ENCODE measurements around the gene TMED9.

The TMED9 gene

DNA sequence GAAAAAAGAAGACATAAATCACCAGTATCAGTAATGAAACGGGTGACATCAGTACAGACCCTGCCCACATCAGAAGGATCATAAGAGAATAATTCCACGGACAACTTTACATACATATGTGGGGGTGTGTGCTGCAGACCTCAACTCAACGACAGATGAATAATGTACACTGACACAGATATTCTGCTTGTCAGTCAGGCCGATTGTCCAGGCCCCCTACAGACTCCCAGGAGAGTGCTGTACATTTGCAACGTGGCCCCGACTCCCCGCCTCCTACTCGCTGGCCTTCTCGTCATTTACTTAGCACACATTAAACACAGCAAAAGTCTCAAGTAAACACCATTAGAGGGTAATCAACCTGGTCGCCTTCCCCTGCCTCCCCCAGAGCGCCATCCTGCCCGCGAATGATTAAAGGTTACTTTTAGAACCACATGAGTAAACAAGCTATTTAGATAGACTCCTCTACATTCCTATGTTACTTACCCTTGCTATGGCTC lies 3.5 kb upstream of the TMED9 start:
- DNase-seq = no peak

DNA sequence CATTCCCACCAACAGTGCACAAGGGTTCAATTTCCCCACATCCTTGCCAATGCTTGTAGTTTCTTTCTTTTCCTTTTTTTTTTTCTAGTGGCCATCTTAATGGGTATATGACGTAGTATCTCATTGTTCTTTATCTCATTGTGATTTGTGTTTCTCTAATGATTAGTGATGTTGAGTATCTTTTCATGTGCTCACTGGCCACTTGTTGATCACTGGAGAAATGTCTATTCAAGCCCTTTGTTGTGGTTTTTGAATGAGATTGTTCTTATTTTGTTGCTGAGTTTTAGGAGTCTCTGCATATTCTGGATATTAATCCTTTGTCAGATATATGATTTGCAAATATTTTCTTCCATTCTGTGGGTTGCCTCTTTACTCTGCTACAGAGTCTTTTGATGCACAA lies 1.6 kb upstream of the TMED9 start:
- DNase-seq = no peak

DNA sequence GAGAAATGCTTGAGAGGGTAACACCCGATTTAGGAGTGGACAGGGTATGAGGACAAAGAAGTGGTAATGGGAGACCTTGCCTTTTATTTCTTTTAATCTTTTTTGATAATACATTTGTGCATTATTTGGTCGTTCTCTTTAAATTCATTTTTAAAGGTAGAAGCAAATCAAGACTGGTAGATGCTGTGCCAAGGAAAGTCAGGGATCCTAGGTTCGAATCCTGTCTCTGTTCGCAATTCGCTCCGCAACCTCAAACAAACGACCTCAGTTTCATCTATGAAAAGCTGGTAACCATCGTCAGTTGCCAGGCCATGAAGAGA lies 353 bp upstream of the TMED9 start:
- no peak for DNase-seq

DNA sequence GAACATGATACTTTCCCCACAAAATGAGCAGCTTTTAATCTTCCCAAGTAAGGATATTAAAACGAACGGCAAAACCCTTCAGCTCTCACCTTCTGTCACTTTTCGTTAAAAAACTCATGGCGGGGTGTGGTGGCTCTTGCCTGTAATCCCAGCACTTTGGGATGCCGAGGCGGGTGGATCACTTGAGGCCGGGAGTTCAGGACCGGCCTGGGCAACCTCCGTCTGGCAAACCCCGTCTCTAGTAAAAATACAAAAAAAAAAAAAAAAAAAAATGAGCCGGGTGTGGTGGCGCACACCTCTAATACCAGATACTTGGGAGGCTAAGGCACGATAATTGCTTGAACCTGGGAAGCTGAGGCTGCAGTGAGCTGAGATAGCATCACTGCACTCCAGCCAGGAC lies 902 bp downstream of the TMED9 start:
- no peak for DNase-seq

DNA sequence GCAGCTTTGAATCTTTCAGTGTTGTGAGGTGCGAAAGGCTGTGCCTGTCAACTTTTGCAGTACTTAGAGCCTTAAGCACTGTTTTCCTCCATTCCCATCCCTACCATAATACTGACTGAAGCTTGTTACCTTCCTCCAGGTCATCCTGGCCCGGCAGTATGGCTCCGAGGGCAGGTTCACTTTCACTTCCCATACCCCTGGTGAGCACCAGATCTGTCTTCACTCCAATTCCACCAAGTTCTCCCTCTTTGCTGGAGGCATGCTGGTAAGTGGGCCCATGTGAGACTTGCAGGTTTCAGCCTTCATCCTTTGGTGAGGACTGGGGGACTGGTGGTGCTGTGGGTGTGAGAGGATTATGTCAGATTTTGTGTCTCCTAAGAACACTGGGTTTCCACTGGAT lies 1.5 kb downstream of the TMED9 start:
- no peak for DNase-seq

DNA sequence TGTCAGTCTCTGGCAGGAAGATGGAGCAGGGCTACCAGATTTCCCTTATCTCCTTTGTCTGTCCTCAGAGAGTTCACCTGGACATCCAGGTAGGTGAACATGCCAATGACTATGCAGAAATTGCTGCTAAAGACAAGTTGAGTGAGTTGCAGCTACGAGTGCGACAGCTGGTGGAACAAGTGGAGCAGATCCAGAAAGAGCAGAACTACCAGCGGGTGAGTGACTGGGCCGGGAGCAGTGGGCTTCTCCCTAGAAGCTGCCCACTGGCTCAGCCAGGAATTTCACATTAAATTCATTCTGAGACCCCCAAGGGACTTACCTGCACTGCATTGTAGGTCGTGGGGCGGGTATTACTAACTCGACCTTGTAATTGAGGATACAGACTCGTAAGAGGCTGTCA lies 2.1 kb downstream of the TMED9 start:
- DNase-seq = no peak

DNA sequence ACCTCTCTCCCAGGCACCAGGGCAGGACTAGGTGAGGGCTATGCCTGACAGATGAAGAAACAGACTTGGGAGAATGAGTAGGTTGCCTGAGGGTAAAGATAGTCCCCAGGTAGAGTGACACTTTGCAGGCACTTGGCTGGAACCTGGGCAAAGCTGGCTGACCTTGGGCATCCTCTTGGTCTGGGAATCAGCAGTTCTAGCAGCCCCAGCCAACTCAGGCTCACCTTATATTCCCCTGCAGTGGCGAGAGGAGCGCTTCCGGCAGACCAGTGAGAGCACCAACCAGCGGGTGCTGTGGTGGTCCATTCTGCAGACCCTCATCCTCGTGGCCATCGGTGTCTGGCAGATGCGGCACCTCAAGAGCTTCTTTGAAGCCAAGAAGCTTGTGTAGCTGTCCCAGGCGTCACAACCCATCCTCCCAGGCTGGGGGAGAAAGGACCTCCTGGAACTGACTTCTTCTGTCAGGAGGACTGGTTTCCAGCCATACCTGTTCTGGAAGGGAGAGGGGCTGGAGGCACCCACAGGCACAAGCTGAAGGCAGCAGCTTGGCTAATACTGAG lies 3.1 kb downstream of the TMED9 start:
- no peak for DNase-seq

DNA sequence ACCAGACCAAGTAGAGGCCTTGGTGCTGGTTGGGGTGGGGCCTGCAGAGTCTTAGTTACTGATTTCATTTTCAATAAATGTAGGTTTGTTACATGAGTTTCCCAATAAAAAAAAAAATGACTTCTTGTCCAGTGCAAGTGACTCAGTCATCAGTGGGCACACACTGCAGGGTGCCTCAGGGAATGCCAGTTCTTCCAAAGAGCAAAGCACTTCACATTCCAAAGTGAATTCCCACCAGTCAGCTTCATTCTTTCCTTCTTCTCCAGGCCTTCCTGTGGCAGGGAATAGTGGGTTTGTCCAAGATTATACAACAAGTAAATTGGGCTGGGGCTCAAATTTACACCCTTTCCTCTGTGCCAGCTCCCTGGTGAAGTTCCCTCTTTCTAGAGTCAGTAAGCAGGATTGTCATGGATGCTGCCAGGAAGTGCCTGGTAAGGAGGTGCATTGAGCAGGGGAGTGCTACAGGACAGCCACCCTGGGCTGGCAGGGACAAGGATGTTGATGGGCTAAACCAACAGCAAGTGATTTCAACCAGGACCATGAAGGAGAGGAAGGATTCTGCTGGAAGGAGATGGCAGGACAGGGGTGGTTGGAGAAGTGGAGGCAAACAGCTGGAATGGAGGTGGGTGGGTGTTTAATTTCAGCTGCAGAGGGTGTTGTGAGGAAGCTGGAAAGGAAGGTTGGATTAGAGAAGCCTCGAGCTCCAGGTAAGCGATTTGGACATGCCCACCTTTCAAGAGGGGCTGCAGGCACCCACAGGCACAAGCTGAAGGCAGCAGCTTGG lies 4.2 kb downstream of the TMED9 start:
- DNase-seq = no peak

DNA sequence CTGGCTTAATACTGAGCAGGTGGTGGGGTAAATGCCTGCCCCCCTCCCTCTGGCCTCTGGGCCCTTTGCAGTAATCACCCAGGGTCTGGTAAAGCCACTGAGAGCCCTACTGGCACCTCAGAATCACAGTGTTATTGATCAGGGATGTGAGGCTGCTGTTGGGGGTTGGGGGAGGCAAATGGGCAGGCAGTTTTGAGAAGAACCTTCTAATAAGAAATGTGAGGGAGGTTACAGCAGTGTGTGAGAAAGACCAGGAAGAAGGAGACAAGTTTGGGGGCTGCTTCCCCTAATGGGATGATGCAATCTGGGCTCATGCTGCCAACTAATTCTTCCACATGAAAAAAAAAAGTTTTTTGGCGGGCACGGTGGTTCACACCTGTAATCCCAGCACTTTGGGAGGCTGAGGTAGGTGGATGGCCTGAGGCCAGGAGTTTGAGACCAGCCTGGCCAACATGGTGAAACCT lies 4.8 kb downstream of the TMED9 start:
- DNase-seq = no peak

DNA sequence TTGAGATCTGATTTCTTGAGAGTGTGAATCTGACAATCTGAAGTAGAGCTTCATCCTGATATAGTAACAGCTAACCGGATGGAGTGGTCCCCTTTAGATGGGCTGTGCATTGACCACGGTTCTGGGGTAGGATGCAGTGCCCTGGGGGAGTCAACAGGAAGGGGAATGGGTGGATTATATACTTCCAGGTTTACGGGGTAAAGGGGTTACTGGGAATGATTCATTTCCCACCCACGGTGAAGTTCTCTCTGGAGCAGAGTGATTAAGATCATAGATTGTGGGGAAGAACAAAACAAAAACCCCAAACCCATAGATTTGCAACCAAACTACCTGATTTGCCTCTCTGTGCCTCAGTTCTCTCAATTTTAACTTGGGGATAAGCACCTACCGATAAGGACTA lies 6.5 kb downstream of the TMED9 start:
- peak; percentile 27 to 54 (median 38) for DNase-seq

DNA sequence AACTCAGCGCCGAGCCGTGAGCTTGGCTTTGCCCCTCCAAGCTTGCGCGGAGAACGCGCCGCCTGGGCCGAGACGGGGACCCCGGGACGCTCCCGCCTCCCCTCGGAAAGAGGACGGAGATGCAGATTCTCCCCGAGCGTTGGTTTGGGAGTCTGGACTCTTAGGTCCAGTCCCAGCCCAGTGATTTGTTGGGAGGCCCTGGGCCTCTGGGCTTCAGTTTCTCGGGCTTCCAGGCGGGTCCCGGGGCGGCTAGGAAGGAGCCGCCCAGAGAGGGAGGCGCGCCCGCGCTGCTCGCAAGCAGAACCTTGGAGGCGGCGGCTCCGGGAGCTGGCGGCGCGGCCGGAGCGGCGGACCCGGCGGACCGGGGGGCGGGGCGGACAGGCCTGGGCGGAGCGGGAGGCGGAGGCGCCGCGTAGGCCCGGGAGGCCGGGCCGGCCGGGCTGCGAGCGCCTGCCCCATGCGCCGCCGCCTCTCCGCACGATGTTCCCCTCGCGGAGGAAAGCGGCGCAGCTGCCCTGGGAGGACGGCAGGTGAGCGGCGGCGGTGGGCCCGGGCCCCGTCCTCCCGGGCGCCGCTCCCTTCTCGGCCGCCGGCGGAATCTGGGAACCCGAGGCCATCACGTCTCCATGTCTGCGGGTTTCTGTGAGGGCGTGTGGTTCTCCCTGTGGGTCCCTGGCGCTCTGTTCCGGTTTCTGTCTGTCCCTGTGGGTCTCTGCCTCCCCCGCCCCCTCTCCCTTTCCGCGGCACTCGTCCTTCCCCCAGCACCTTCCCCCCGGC lies 7.9 kb downstream of the TMED9 start, which contains the start of gene B4GALT7:
B4GALT7 (plus strand) TSS at position 402 of the 777 bp plus-strand sequence; CDS start at position 481, 79 bp downstream.
- DNase-seq = peak; percentile 85 to 97 (median 94)

DNA sequence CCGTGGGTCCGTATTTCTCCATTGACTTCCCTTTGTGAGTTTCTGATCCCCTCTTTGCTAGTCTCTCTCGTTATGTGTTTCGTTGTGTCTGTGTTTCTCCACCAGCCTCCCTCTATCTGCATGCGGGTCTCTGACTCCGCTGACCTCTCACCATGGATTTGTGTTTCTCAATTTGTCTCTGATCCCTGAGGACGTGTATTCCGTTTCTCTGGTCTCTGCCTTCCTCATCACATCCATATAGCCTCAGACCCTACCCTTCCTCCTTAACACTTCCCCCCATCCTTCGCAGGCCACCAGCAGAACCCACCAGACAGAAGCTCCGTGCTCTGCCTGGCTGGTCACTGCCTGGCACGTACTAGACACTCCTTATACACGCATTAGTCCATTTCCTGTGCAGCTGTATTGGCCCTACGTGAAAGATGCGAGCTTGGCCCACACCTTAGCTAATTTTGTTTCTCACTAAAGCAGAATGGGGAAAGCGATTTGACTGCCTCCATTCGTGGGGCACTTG lies 8.6 kb downstream of the TMED9 start:
- DNase-seq = peak in 2 of 3 donors; percentile 8 to 10

DNA sequence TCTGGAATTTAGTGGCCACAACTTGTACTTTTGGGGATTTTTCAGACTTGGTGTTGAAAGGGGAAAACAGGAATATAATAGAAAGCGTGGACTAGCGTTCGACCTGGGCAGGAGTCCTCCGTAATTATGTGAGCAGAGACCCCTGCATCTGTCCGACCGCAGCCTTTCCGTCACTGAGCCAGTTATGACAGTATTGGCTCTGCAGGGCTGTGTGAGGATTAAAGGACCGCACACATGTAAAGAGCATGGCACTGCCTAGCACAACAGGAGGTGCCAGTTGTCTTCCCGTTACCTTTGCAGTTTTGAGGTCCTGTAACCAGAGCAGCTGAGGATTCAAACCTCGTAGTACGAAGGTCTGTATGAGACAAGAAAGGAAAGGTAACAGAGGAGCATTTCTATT lies 9.1 kb downstream of the TMED9 start:
- no peak for DNase-seq

DNA sequence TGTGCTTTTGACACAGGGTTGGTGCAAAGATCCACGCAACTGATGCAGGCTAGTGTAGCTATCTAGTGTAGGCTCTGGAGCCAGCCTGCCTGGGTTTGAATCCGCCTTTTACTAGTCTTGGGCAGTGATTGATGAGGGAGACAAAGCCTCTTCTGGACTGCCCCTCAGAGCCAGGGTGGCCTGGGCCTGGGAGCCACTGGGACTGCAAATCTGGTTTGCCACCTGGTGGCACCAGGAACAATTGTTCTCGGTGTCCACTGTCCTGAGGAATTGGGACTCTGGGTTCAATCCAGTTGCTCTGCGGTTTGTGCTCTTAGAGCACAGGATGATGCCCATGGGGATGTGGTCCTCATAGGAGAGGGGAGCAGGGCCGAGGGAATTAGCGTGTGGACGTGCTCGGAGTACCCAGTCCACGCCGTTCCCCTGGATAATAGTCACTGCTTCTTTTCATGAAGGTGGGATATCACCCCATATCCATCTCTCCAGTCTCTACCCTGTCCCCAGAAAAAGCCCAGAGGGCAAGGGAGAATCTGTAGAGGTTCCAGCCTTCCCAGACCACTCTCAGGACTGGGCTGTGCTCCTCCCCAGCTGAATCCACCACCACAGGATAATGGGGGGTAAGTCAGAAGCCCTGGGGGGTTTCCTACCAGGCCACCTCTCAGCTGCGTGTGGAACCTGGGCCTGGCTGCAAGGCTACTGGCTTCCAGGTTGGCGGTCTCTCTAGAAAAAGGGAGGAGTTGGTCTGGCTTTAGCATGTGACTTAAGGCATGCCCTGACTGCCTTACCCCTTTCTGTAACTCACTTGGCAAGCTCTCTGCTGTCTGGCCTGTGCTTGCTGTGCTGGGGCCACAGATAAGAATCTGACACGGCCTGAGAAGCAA lies 9.8 kb downstream of the TMED9 start:
- DNase-seq = peak in 2 of 3 donors; percentile 5 to 16

DNA sequence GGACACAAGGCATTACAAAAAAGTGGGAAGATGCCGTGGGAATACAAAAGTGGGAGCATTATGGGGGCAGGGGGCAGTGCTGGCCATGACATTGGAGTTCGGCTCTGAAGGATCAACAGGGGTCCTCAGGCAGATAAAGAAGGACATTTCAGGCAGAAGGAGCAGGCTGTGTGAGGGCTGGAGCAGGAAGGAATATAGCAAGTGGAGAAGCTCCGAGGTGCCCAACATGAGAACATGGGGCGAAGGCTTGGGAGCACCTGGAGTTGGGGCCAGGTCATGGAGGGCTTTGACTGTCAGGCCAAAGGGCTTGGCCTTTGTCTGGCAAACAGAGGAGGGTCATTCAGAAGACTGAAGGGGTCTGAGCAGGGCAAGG lies 10.4 kb downstream of the TMED9 start:
- no peak for DNase-seq

DNA sequence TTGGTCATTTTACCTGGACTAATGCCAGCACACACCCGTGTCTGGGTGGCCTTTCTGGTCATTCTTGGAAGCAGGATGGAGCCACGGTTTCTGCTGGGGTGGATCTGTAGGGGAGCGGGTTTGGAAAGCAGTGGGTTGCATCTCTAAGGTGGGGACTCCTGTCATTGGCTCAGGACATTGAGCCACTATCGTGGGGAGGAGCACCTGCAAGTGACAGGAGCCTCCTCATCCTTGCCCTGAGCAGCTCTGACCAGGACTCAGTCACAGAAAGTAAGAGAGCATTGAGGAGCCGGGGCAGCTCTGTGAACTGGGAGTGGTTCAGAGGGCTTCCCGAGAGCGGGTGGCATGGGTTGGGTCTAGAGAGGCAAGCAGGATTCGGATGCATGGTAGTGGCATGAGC lies 11.6 kb downstream of the TMED9 start:
- no peak for DNase-seq

DNA sequence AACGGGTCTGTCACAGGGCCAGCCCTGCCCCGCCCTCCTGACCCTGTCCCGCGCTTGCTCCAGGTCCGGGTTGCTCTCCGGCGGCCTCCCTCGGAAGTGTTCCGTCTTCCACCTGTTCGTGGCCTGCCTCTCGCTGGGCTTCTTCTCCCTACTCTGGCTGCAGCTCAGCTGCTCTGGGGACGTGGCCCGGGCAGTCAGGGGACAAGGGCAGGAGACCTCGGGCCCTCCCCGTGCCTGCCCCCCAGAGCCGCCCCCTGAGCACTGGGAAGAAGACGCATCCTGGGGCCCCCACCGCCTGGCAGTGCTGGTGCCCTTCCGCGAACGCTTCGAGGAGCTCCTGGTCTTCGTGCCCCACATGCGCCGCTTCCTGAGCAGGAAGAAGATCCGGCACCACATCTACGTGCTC lies 12.1 kb downstream of the TMED9 start:
- no peak for DNase-seq

DNA sequence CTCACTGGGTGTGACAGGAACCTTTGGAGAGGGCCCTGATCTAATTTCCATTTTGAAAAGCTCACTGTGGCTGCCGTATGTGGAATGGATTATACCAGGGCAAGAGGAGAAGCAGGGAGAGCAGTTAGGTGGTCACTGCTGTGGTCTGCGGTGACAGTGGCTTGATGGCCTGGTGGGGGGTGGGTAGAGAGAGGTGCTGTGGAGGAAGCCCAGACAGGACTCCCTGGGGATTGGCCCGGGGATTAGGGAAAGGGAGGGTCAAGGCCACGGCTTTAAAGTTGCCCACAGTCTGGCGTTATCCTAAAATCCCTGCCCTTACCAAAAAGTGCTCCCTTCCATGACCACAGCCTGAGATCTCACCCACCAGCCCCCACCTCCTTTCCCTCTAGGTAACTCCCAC lies 12.7 kb downstream of the TMED9 start:
- DNase-seq = no peak

DNA sequence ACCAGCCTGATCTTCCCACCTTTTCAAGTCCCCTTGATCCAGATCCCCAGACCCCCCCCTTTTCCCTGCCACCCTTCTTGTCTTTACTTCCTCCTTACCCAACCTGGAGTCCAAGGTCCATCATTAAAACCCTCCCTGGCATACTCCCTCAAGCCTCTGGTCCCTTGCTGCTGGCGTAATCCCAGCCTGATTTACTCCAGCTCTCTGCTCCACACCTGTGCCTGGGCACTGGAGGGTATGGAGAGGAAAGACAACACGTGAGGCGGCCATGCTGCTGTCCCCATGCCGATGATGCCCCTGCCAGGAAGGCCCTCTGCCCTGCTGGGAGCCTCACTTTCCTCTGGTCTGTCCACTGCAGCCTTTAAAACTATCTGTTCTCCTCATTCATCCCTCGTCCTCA lies 13.1 kb downstream of the TMED9 start:
- no peak for DNase-seq

DNA sequence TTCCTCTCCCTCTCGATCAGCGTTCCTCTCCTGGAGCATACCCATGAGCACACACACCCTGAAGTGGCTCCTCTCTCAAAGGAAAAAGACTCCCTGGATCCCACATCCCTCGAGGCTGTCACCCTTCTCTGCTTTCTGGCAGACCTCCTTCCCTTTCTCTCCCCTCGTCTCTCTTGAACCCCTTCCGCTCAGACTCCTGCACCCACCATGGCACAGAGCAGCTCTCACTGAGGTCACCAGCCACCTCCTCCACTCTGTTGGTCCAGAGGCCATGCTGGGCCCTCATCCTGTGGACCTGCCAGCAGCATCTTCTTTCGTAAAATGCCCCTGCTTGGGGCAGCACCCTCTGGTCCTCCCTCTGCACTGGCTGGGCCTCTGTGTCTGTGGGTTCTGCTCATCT lies 13.7 kb downstream of the TMED9 start:
- no peak for DNase-seq

DNA sequence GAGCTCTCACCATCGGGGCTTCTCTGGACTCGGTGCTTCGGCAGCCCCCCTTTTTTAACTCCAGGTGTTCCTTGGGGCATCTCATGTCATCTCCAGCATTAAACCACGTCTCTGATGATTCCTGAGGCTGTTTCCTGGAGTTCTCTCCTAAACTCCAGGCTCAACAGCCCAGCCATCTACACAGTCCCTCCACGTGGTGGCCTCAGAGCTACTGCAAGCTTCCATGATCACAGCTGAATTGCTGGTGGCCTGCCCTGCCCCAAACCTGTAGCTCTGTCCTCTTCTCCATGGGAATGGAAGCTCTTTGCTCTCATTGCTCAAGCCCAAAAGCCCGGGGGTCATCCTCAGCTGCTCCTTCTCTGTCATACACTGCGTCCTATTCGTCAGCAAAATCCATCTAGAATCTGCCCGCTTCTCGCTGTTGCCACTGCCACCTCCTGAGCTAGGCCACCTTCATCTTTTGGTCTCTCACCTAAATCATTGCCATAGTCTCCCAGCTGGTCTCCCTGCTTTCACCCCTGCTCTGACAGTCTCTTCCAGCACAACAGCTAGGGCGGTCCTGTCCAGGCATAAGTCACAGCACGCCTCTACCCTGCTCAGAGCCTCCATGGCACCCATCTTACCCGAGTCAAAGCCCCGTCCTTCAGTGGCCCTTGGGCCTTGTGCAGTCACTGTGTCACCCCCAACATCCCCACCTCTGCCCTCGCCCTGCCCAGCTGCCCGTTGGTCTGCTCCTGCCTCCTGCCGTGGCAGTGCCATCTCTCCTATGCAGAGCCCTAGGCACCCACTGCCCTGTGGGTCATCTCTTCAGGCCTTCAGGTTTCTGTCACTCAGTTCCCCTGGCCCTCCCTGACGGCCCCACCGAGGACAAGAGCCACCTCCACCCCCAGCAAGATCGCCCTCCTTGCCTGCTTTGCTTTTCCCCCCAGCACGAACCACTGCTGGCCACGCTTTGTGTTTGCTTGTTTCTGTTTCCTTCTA lies 14.4 kb downstream of the TMED9 start:
- DNase-seq = no peak

DNA sequence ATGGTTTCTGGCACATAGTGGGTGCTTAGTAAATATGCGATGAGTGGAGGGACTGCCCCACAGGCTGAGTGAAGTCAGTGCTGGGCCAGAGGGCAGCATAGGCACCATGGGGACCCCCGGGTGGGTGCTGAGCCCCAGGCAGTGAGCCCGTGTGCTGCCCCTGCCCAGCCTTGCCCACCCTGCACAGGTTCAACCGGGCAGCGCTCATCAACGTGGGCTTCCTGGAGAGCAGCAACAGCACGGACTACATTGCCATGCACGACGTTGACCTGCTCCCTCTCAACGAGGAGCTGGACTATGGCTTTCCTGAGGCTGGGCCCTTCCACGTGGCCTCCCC lies 15.1 kb downstream of the TMED9 start:
- DNase-seq = no peak
